ENCODE results near the gene C10orf53.

The C10orf53 gene

GRCh38 chr10:49679480-49679893, at the start of gene C10orf53:
Gene C10orf53 (plus strand): TSS chr10:49679651. CDS start chr10:49679698, 47 bp downstream.
- Histone ChIP-seq H3K9me3 (ENCODE audit: low read depth, low read length) (no peaks in the 10 kb centered on the region), H3K4me3 (peak within 1 kb of the TSS; percentile 47), H3K36me3 (ENCODE audit: insufficient read depth, low read length) (no peaks in the 10 kb centered on the region), H3K9ac (ENCODE audit: insufficient read length) (no peak within 1 kb of the TSS), H3K27ac (no peak within 1 kb of the TSS)
- TF ChIP-seq POLR2AphosphoS5 (IDR thresholded peaks at IDR 0.05; ENCODE audit: borderline replicate concordance, low read depth, low read length) = no peak
- TF ChIP-seq EZH2 (IDR thresholded peaks at IDR 0.05) = no peak
- no peak for TF ChIP-seq FOXP2 (optimal IDR thresholded peaks at IDR 0.05; ENCODE audit: control extremely low read depth, extremely low read length, insufficient read depth)
- DNase-seq (ENCODE audit: low read depth, low spot score) = no peak

- Histone ChIP-seq H3K9me3 (ENCODE audit: low read depth, low read length) (no peaks in the 10 kb centered on the region), H3K9ac (ENCODE audit: insufficient read length) (no peak overlapping the region), H3K4me3 (no peak overlapping the region), H3K27ac (no peak overlapping the region), H3K36me3 (ENCODE audit: insufficient read depth, low read length) (no peaks in the 10 kb centered on the region)
- no peak for DNase-seq (ENCODE audit: low read depth, low spot score)
- TF ChIP-seq EZH2 (IDR thresholded peaks at IDR 0.05) = no peak
- TF ChIP-seq FOXP2 (optimal IDR thresholded peaks at IDR 0.05; ENCODE audit: control extremely low read depth, extremely low read length, insufficient read depth) = no peak
- TF ChIP-seq POLR2AphosphoS5 (IDR thresholded peaks at IDR 0.05; ENCODE audit: borderline replicate concordance, low read depth, low read length) = no peak
These were observed 47.5 kb upstream of the C10orf53 start for GRCh38 chr10:49631975-49632374.

- no peaks in the 10 kb centered on the region for H3K9me3 ChIP-seq (ENCODE audit: low read depth, low read length)
- H3K36me3 ChIP-seq (ENCODE audit: insufficient read depth, low read length) = no peaks in the 10 kb centered on the region
- H3K9ac ChIP-seq (ENCODE audit: insufficient read length) = no peak overlapping the region
- TF ChIP-seq FOXP2 (optimal IDR thresholded peaks at IDR 0.05; ENCODE audit: control extremely low read depth, extremely low read length, insufficient read depth) (no peak), POLR2AphosphoS5 (IDR thresholded peaks at IDR 0.05; ENCODE audit: borderline replicate concordance, low read depth, low read length) (no peak), EZH2 (IDR thresholded peaks at IDR 0.05) (no peak)
- no peak for DNase-seq (ENCODE audit: low read depth, low spot score)
- no peak overlapping the region for H3K4me3 ChIP-seq
- H3K27ac ChIP-seq = no peak overlapping the region
These were observed 46.8 kb upstream of the C10orf53 start for GRCh38 chr10:49632406-49633317.

GRCh38 chr10:49633327-49634068, 46.0 kb upstream of the C10orf53 start:
- Histone ChIP-seq H3K4me3 (no peak overlapping the region), H3K27ac (no peak overlapping the region), H3K9ac (ENCODE audit: insufficient read length) (no peak overlapping the region), H3K9me3 (ENCODE audit: low read depth, low read length) (no peaks in the 10 kb centered on the region), H3K36me3 (ENCODE audit: insufficient read depth, low read length) (no peaks in the 10 kb centered on the region)
- TF ChIP-seq FOXP2 (optimal IDR thresholded peaks at IDR 0.05; ENCODE audit: control extremely low read depth, extremely low read length, insufficient read depth) (no peak), POLR2AphosphoS5 (IDR thresholded peaks at IDR 0.05; ENCODE audit: borderline replicate concordance, low read depth, low read length) (no peak), EZH2 (IDR thresholded peaks at IDR 0.05) (no peak)
- DNase-seq (ENCODE audit: low read depth, low spot score) = no peak

GRCh38 chr10:49634069-49634660, 45.3 kb upstream of the C10orf53 start:
- TF ChIP-seq FOXP2 (optimal IDR thresholded peaks at IDR 0.05; ENCODE audit: control extremely low read depth, extremely low read length, insufficient read depth) = no peak
- no peak for TF ChIP-seq EZH2 (IDR thresholded peaks at IDR 0.05)
- TF ChIP-seq POLR2AphosphoS5 (IDR thresholded peaks at IDR 0.05; ENCODE audit: borderline replicate concordance, low read depth, low read length) = no peak
- Histone ChIP-seq H3K27ac (no peak overlapping the region), H3K4me3 (no peak overlapping the region), H3K9ac (ENCODE audit: insufficient read length) (no peak overlapping the region), H3K36me3 (ENCODE audit: insufficient read depth, low read length) (no peaks in the 10 kb centered on the region), H3K9me3 (ENCODE audit: low read depth, low read length) (no peaks in the 10 kb centered on the region)
- no peak for DNase-seq (ENCODE audit: low read depth, low spot score)

GRCh38 chr10:49642311-49642710, 37.1 kb upstream of the C10orf53 start:
- H3K9me3 ChIP-seq (ENCODE audit: low read depth, low read length) = no peaks in the 10 kb centered on the region
- H3K27ac ChIP-seq = no peak overlapping the region
- TF ChIP-seq EZH2 (IDR thresholded peaks at IDR 0.05) = no peak
- no peak for TF ChIP-seq POLR2AphosphoS5 (IDR thresholded peaks at IDR 0.05; ENCODE audit: borderline replicate concordance, low read depth, low read length)
- TF ChIP-seq FOXP2 (optimal IDR thresholded peaks at IDR 0.05; ENCODE audit: control extremely low read depth, extremely low read length, insufficient read depth) = no peak
- H3K9ac ChIP-seq (ENCODE audit: insufficient read length) = no peak overlapping the region
- DNase-seq (ENCODE audit: low read depth, low spot score) = no peak
- no peaks in the 10 kb centered on the region for H3K36me3 ChIP-seq (ENCODE audit: insufficient read depth, low read length)
- H3K4me3 ChIP-seq = no peak overlapping the region

- Histone ChIP-seq H3K9ac (ENCODE audit: insufficient read length) (no peak overlapping the region), H3K36me3 (ENCODE audit: insufficient read depth, low read length) (no peaks in the 10 kb centered on the region), H3K4me3 (no peak overlapping the region), H3K9me3 (ENCODE audit: low read depth, low read length) (no peaks in the 10 kb centered on the region), H3K27ac (no peak overlapping the region)
- no peak for DNase-seq (ENCODE audit: low read depth, low spot score)
- TF ChIP-seq POLR2AphosphoS5 (IDR thresholded peaks at IDR 0.05; ENCODE audit: borderline replicate concordance, low read depth, low read length) (no peak), EZH2 (IDR thresholded peaks at IDR 0.05) (no peak), FOXP2 (optimal IDR thresholded peaks at IDR 0.05; ENCODE audit: control extremely low read depth, extremely low read length, insufficient read depth) (no peak)
These were observed 36.0 kb upstream of the C10orf53 start for GRCh38 chr10:49643241-49644034.
